Keratinocyte (primary cell): Measurements from ENCODE around the gene SOCS3.

ENCODE experiments used
- EZH2 ChIP-seq: IDR thresholded peaks from one replicate; pipeline ENCODE4 v1.6.1; 2012; ENCODE audit warnings: inconsistent platforms, mild to moderate bottlenecking, low read length, moderate library complexity
- TF ChIP-seq, protein P1 (sequence below), 3 experiments: IDR thresholded peaks in 1 of 3; conservative IDR thresholded peaks in 1 of 3; optimal IDR thresholded peaks in 1 of 3; 2 replicates in 2 of 3; 3 replicates in 1 of 3; pipeline versions ENCODE3 to v1.5.1; 2011; ENCODE audit warnings: low read length in 3 of 3, mild to moderate bottlenecking in 3 of 3, moderate library complexity in 2 of 3, control low read depth in 1 of 3, inconsistent platforms in 1 of 3; ENCODE audit not compliant: insufficient read depth in 2 of 3; ENCODE audit errors: extremely low read depth in 1 of 3

DNA sequence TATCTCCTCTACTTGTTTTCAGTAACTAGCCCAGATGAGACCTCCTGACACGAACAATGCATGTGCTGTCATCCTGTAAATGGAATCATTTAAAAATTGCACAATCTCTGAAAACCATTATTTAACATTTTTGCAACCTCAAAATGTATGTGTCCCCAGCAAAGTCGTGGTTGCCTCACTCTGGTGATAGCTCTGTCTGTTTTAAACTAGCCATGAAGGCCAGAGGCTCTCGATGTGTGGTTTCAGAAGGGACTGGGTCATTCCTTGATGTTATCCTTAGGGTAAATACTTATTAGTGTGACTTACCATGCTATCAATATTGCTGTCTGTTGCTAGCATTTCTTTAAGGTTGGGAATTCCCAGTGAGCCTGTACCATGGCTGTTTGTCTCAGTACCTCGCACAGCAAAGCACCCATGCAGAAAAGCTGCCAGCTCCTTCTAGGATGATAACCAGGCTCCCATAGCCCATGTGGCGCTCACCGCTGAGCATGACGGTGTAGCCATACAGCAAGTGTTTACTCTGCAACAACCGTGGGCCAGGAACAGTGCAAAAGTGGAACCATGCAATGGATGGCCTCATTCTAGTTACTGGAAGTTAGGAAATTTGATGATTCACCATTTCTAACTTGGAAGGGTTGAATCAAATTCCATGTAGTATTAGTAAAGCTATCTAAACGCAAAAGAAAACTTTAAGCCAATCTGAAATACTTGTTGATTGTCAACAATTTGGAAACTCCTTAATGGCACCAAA, 15.7 kb upstream of the SOCS3 start:
- TF ChIP-seq EZH2: no peak
- TF ChIP-seq, protein P1, sequence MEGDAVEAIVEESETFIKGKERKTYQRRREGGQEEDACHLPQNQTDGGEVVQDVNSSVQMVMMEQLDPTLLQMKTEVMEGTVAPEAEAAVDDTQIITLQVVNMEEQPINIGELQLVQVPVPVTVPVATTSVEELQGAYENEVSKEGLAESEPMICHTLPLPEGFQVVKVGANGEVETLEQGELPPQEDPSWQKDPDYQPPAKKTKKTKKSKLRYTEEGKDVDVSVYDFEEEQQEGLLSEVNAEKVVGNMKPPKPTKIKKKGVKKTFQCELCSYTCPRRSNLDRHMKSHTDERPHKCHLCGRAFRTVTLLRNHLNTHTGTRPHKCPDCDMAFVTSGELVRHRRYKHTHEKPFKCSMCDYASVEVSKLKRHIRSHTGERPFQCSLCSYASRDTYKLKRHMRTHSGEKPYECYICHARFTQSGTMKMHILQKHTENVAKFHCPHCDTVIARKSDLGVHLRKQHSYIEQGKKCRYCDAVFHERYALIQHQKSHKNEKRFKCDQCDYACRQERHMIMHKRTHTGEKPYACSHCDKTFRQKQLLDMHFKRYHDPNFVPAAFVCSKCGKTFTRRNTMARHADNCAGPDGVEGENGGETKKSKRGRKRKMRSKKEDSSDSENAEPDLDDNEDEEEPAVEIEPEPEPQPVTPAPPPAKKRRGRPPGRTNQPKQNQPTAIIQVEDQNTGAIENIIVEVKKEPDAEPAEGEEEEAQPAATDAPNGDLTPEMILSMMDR (optimal IDR thresholded peaks at IDR 0.05 in 1 of 3, IDR thresholded peaks at IDR 0.05 in 1 of 3, conservative IDR thresholded peaks at IDR 0.05 in 1 of 3; ENCODE audit: extremely low read depth in 1 of 3, insufficient read depth in 2 of 3, low read length in 3 of 3): no peak
